SK-MEL-5 (cell line): ENCODE measurements around the gene TMEM132A. TPM values are rescaled to one million over a fixed set of nuclear protein-coding genes. Genes with fewer than 3 reads are reported as not detected.

Experiments used
- DNase-seq: peaks from one replicate; pipeline ENCODE4 v3.0.0-alpha.2; 2016; ENCODE audit warnings: low read depth, low spot score
- in situ Hi-C: cut with HindIII; loops from 2 replicates; pipeline ENCODE4 v1.10.0; 2016; ENCODE audit warnings: low sequenced_read_pairs, high pct_unique_total_duplicates, low pct_unique_long_range_greater_than_20kb
- polyA plus RNA-seq, 2 experiments: library from polyadenylated mRNA; depleted of rRNA; stranded (reverse); fragments of >200 nt; gene quantifications; 2 replicates each; pipeline ENCODE4 v1.2.3, GENCODE V29; 2015
- total RNA-seq: library from RNA; depleted of rRNA; stranded (reverse); fragments of >200 nt; shearing (Covaris generic); gene quantifications from 2 replicates; pipeline ENCODE4 v1.2.3, GENCODE V29; 2014; rRNA removed

The TMEM132A gene
- total RNA-seq: 35.0 and 36.2 TPM in 2 replicates
- polyA plus RNA-seq (2015; cell fraction: cytosol; rRNA removed): 72.3 and 78.0 TPM in 2 replicates
- polyA plus RNA-seq (2015; cell fraction: nucleus; rRNA removed): 86.5 and 174 TPM in 2 replicates

- peak; percentile 57 for DNase-seq
- in situ Hi-C loops: no loop called here
These were observed at the start of gene TMEM132A for GRCh38 chr11:60924110-60924905. Gene TMEM132A (plus strand): TSS chr11:60924460. CDS start chr11:60924634, 174 bp downstream.

- DNase-seq: no peak
These were observed 48.7 kb upstream of the TMEM132A start for GRCh38 chr11:60875366-60876167.

GRCh38 chr11:60876168-60876485 is 48.1 kb upstream of the TMEM132A start:
- no peak for DNase-seq
- in situ Hi-C loops: no loop called here

More at GRCh38 chr11:60875366-60876167, 48.7 kb upstream of the TMEM132A start:
- in situ Hi-C loops: no loop called here

- in situ Hi-C loops: no loop called here
- DNase-seq: no peak
These were observed 45.8 kb upstream of the TMEM132A start for GRCh38 chr11:60878245-60879101.

- in situ Hi-C loops: no loop called here
- DNase-seq: no peak
These were observed 45.2 kb upstream of the TMEM132A start for GRCh38 chr11:60879104-60879503.

- in situ Hi-C loops: no loop called here
- no peak for DNase-seq
These were observed 44.2 kb upstream of the TMEM132A start for GRCh38 chr11:60879971-60880588.

GRCh38 chr11:60880643-60881282 is 43.5 kb upstream of the TMEM132A start:
- DNase-seq: no peak
- in situ Hi-C loops: no loop called here

- peak; percentile 62 for DNase-seq
- in situ Hi-C loops: no loop called here
These were observed 36.7 kb upstream of the TMEM132A start for GRCh38 chr11:60887556-60887955.

GRCh38 chr11:60889869-60890311 is 34.4 kb upstream of the TMEM132A start:
- no peak for DNase-seq
- in situ Hi-C loops: no loop called here

GRCh38 chr11:60890696-60891095 is 33.6 kb upstream of the TMEM132A start:
- in situ Hi-C loops: no loop called here
- DNase-seq: no peak

GRCh38 chr11:60891103-60891741 is 33.0 kb upstream of the TMEM132A start:
- in situ Hi-C loops: no loop called here

GRCh38 chr11:60895687-60896086 is 28.6 kb upstream of the TMEM132A start:
- in situ Hi-C loops: no loop called here
- no peak for DNase-seq

More at GRCh38 chr11:60891103-60891741, 33.0 kb upstream of the TMEM132A start:
- no peak for DNase-seq

- DNase-seq: no peak
- in situ Hi-C loops: no loop called here
These were observed 26.8 kb upstream of the TMEM132A start for GRCh38 chr11:60897496-60897895.

GRCh38 chr11:60899046-60899936 is 25.0 kb upstream of the TMEM132A start:
- in situ Hi-C loops: no loop called here
- DNase-seq: peak; percentile 80

- no peak for DNase-seq
- in situ Hi-C loops: no loop called here
These were observed 24.3 kb upstream of the TMEM132A start for GRCh38 chr11:60899977-60900376.
